ENCODE results near the gene MCM3AP. TPM values are rescaled to one million over a fixed set of nuclear protein-coding genes. Genes with fewer than 3 reads are reported as not detected.

MCM3AP gene
- total RNA-seq, 1 donor from 2014 or later: 72.4 TPM

GRCh38 chr21:46252840-46253239, 32.6 kb downstream of the MCM3AP start:
- Mint-ChIP-seq H3K27ac (no peak overlapping the region), H3K36me3 (peaks cover 43% of the 10 kb centered on the region)

GRCh38 chr21:46250146-46250725, 35.2 kb downstream of the MCM3AP start:
- H3K9me3 Mint-ChIP-seq: no peaks in the 10 kb centered on the region

More at GRCh38 chr21:46252840-46253239, 32.6 kb downstream of the MCM3AP start:
- Mint-ChIP-seq H3K9me3 (no peaks in the 10 kb centered on the region), H3K4me1 (no peaks in the 10 kb centered on the region), H3K27me3 (ENCODE audit: insufficient read depth, low read depth) (peaks cover 8% of the 10 kb centered on the region), H3K4me3 (no peak overlapping the region)
- Histone ChIP-seq H3K4me1 (no peaks in the 10 kb centered on the region), H3K36me3 (peaks cover 12% of the 10 kb centered on the region), H3K9me3 (ENCODE audit: low read depth) (no peaks in the 10 kb centered on the region), H2AFZ (replicated peaks) (no peak overlapping the region), H4K20me1 (ENCODE audit: low read depth) (no peaks in the 10 kb centered on the region), H3F3A (ENCODE audit: low read depth) (no peaks in the 10 kb centered on the region), H3K27me3 (no peaks in the 10 kb centered on the region), H3K9ac (no peak overlapping the region), H3K27ac (no peak overlapping the region), H3K4me2 (no peak overlapping the region), H3K4me3 (no peak overlapping the region), H3K79me2 (ENCODE audit: low read depth) (no peaks in the 10 kb centered on the region)
- no peak for DNase-seq (ENCODE audit: low spot score)
- TF ChIP-seq EZH2 (IDR thresholded peaks at IDR 0.05) (no peak), CTCF (IDR thresholded peaks at IDR 0.05) (no peak), EZH2phosphoT487 (IDR thresholded peaks at IDR 0.05) (no peak)

GRCh38 chr21:46248827-46249226, 36.6 kb downstream of the MCM3AP start:
- H3K9me3 Mint-ChIP-seq: no peaks in the 10 kb centered on the region
- Histone ChIP-seq H3K27me3 (no peaks in the 10 kb centered on the region), H4K20me1 (ENCODE audit: low read depth) (no peaks in the 10 kb centered on the region), H3K9me3 (ENCODE audit: low read depth) (no peaks in the 10 kb centered on the region), H3K27ac (no peak overlapping the region), H3K4me1 (no peaks in the 10 kb centered on the region), H3K4me2 (no peak overlapping the region), H3F3A (ENCODE audit: low read depth) (no peaks in the 10 kb centered on the region), H2AFZ (replicated peaks) (no peak overlapping the region), H3K36me3 (peaks cover 17% of the 10 kb centered on the region), H3K4me3 (no peak overlapping the region), H3K79me2 (ENCODE audit: low read depth) (no peaks in the 10 kb centered on the region), H3K9ac (no peak overlapping the region)
- no peak for DNase-seq (ENCODE audit: low spot score)
- H3K27me3 Mint-ChIP-seq (ENCODE audit: insufficient read depth, low read depth): peaks cover 4% of the 10 kb centered on the region
- H3K36me3 Mint-ChIP-seq: peaks cover 38% of the 10 kb centered on the region
- H3K4me3 Mint-ChIP-seq: no peak overlapping the region
- no peaks in the 10 kb centered on the region for H3K4me1 Mint-ChIP-seq
- H3K27ac Mint-ChIP-seq: no peak overlapping the region
- TF ChIP-seq CTCF (IDR thresholded peaks at IDR 0.05): no peak
- TF ChIP-seq EZH2phosphoT487 (IDR thresholded peaks at IDR 0.05): no peak
- TF ChIP-seq EZH2 (IDR thresholded peaks at IDR 0.05): no peak

More at GRCh38 chr21:46250146-46250725, 35.2 kb downstream of the MCM3AP start:
- H3F3A ChIP-seq (ENCODE audit: low read depth): no peaks in the 10 kb centered on the region
- H3K27ac ChIP-seq: no peak overlapping the region
- Mint-ChIP-seq H3K4me3 (no peak overlapping the region), H3K27ac (no peak overlapping the region), H3K36me3 (peaks cover 45% of the 10 kb centered on the region), H3K27me3 (ENCODE audit: insufficient read depth, low read depth) (peaks cover 9% of the 10 kb centered on the region), H3K4me1 (no peaks in the 10 kb centered on the region)
- no peak overlapping the region for H3K9ac ChIP-seq
- no peaks in the 10 kb centered on the region for H4K20me1 ChIP-seq (ENCODE audit: low read depth)
- no peak overlapping the region for H2AFZ ChIP-seq (replicated peaks)
- H3K27me3 ChIP-seq: no peaks in the 10 kb centered on the region
- TF ChIP-seq CTCF (IDR thresholded peaks at IDR 0.05) (no peak), EZH2 (IDR thresholded peaks at IDR 0.05) (no peak), EZH2phosphoT487 (IDR thresholded peaks at IDR 0.05) (no peak)
- H3K4me1 ChIP-seq: no peaks in the 10 kb centered on the region
- H3K36me3 ChIP-seq: peaks cover 17% of the 10 kb centered on the region
- H3K4me2 ChIP-seq: no peak overlapping the region
- H3K79me2 ChIP-seq (ENCODE audit: low read depth): no peaks in the 10 kb centered on the region
- no peak overlapping the region for H3K4me3 ChIP-seq
- H3K9me3 ChIP-seq (ENCODE audit: low read depth): no peaks in the 10 kb centered on the region
- DNase-seq (ENCODE audit: low spot score): no peak
